Measurements from ENCODE around the gene SLC24A5.
A peak's percentile ranks its signal among the peaks of the same experiment; 100 is the strongest.

SLC24A5 gene

GRCh38 chr15:48190932-48191573, 70.3 kb downstream of the SLC24A5 start:
- DNase-seq (ENCODE audit: low read depth in 2 of 2): peak in 1 of 2 donors; percentile 24

- no peak for DNase-seq (ENCODE audit: low read depth in 2 of 2)
Measured at GRCh38 chr15:48191574-48192225, 70.9 kb downstream of the SLC24A5 start, which contains the start of gene CTXN2. Gene CTXN2, plus strand, starts transcription at chr15:48191665. Its CDS starts 9,636 bp downstream, at chr15:48201301.
